ENCODE measurements around the gene ADCY9. TPM values are rescaled to one million over a fixed set of nuclear protein-coding genes. Genes with fewer than 3 reads are reported as not detected.
A peak's percentile ranks its signal among the peaks of the same experiment; 100 is the strongest.
"Not testable (repeated sequence)": the region's sequence is repeated elsewhere in the genome, so short reads cannot be mapped to it uniquely, and the experiment has no call there.

Gene ADCY9
- total RNA-seq, 1 donor from 2014 or later: 6.7 TPM

DNA sequence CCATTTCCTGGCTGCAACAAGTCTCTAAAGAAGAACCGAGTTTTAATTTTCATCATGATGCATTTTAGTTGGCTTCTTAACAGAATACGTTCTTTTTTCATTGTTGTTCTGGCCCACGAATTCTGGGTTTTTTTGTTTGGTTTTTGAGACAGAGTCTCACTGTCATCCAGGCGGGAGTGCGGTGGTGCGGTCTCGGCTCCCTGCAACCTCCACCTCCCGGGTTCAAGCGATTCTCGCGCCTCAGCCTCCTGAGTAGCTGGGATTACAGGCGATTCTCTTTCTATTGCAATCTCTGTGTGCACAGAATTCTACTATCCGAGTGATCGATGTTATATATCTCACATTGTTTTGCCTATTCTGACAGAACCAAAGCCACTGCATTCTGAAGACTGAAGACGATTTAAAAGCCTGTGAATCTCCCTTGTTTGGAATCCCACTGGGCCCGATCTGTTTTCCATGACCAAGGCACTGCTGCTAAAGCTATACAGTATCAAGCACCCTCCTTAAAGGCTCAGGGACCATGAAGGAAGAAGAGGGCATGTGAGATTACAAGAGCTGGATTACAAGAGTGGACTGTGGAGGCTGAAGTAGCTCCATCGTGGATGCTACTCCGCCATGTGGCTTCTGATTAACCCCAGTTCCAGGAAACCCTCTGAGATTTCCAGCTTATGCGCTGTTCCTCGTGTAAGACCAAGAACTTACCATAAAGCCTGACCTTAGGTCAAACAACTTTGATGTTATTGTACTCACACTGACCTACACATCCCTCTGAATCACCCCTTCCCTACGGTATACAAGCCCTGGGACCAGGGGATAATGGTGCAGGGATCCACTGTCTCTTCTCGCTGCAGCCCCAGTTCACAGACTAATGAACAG, 44.3 kb downstream of the ADCY9 start:
- no peak for DNase-seq (ENCODE audit: low read depth in 2 of 2)

DNA sequence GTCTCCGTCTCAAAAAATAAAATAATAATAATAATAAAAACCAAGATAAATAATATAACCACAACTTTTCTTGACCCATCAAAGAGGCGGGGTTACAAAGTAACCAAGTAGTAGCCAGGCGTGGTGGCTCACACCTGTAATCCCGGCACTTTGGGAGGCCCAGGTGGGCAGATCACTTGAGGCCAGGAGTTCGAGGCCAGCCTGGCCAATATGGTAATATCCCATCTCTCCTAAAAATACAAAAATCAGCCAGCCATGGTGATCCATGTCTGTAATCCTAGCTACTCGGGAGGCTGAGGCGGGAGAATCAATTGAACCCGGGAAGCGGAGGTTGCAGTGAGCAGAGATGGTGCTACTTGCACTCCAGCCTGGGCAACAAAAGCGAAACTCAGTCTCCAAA, 45.3 kb downstream of the ADCY9 start:
- DNase-seq (ENCODE audit: low read depth in 2 of 2): no peak

DNA sequence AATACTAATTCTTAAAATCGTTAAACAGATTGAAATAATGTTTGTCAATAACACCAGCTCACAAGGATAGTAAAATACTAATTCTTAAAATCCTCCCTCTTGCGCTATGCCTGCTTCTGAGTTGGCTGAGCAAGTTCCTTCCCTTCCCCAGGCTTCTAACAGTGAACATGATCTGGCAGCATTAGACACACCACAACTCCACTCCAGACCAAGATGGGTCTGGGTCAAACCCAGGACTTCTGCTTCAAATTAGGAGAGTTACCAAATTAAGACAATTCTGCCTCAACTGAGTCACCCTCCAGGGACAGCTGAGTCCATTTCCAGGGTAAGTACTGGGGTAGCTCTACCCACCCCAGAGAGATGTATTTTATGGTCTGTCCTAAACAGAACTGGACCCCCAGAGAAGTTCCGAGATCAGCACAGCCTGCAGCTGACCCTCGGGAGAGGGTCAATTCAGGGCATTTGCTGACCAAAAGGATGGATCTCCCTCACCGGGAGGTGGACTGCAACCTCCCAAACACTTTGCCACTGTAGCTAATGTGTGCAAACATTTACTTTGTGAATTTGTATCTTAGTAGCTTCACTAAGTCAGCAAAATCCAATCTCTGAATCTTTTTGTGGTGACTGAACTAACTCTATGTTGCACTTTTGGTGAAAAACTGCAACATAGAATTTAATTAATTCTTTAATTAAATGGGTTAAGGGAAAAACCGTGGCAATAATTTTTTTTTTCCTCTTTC, 48.8 kb downstream of the ADCY9 start:
- no peak for DNase-seq (ENCODE audit: low read depth in 2 of 2)

DNA sequence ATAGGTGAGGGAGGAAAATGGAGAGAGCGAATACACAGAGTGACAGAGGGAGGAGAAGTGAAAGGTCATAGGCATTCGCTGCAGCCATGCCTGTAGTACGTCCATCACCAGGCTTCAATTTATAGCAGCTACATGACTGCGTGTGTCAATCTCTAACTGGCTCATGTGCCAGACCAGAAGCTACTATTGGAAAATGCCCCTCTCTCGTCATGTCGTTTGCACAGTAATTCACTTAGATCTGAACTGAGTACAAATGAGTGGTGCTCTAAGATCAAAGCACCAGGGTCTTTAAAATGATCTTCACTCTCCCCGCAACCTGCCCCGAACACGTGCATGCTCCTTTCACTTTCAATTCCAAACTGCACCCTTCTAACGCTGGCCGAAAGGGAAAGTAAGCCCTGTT, 51.3 kb downstream of the ADCY9 start:
- DNase-seq (ENCODE audit: low read depth in 2 of 2): no peak

DNA sequence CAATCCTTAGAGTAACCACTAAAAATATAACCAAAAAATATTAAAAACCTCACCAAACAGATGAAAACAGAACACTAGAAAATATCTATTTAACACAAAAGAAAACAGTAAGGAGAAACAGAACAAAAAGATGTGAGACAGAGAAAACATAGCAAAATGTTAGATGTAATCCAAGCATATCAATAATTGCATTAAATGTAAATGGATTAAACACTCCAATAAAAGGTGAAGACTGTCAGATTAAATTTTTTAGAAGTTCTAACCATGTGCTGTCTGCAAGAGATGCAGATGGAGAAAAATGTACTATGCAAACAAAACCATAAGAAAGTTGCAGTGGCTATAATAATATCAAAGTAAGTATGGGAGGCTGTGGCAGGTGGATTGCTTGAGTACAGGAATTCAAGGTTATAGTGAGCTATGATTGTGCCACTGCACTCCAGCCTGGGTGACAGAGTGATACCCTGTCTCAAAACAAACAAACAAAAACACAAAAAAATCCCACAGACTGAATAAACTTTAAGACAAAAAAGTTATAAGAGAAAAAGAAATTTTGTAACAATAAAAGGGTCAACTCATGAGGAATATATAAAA, 53.9 kb downstream of the ADCY9 start:
- no peak for DNase-seq (ENCODE audit: low read depth in 2 of 2)

DNA sequence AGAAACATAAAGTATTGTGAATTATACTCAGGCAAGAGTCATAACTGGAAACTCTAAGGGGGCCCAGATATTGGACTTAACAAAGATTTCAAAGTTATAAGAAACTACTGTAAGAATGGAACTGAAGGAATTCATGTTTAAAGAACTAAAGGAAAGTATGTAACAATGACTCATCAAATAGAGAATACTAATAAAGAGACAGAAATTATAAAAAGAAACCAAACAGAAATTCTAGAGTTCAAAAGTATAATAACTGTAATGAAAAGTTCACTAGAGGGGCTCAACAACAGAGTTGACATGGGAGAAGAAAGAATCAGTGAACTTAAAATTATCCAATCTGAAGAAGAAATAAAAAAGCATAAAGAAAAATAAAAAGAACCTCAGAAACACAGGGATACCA, 55.4 kb downstream of the ADCY9 start:
- no peak for DNase-seq (ENCODE audit: low read depth in 2 of 2)

DNA sequence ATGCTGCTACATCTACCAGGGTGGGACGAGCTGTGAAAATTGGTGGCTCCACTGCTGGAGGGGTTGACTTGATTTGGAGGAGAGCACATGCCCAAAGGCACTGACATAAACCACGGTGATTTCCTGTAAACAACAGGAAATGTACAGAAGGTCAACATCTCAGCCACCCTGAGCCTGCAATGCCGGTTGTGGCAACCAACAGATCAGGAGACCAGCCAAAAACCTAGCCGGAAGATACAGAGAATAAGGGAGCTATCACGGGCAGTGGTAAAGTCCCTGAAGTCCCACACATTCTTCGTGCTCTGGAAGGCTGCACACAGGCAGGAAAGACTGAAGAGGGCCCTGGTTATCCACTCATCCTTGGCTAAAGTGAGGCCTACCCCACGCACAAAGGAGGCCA, 56.2 kb downstream of the ADCY9 start:
- peak; percentile 19 to 45 for DNase-seq (ENCODE audit: low read depth in 2 of 2)

DNA sequence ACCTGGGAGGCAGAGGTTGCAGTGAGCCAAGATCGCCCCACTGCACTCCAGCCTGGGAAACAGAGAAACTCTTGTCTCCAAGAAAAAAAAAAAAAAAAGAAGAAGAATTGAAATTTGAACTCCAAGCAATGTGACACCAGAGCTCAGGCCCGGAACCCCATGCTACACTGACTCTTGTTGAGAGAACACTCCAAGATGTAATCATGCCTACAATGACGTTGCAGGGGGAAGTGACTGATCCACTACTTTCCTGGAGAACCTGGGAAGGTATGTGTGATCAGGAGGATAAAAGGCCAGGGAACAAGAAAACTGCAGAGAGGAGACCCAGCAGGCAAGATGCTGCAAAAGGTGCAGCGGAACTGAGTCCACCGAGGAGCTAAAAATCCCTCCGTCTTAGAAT, 57.9 kb downstream of the ADCY9 start:
- DNase-seq (ENCODE audit: low read depth in 2 of 2): peak in 1 of 2 donors; percentile 21

DNA sequence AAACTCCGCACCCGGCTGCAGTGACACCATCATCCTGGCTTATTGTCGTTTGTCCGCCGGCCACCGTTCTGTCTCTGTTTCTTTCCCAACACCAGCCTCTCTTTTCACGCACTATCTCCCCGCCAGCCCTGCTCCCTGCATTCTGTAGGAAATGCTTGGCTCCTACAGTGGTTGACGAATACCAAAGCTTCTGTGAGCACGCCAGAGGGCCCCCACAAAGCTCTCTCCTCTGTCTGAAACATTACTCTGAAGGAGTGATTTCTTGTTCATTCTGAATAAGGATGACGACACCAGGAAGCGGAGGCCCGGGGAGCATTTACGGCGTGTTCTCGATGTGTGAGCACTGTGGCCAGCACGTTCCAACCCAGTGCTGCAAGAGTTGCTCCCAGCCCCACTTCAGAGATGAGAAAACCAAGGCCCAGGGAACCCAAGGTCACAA, 58.8 kb downstream of the ADCY9 start:
- no peak for DNase-seq (ENCODE audit: low read depth in 2 of 2)

DNA sequence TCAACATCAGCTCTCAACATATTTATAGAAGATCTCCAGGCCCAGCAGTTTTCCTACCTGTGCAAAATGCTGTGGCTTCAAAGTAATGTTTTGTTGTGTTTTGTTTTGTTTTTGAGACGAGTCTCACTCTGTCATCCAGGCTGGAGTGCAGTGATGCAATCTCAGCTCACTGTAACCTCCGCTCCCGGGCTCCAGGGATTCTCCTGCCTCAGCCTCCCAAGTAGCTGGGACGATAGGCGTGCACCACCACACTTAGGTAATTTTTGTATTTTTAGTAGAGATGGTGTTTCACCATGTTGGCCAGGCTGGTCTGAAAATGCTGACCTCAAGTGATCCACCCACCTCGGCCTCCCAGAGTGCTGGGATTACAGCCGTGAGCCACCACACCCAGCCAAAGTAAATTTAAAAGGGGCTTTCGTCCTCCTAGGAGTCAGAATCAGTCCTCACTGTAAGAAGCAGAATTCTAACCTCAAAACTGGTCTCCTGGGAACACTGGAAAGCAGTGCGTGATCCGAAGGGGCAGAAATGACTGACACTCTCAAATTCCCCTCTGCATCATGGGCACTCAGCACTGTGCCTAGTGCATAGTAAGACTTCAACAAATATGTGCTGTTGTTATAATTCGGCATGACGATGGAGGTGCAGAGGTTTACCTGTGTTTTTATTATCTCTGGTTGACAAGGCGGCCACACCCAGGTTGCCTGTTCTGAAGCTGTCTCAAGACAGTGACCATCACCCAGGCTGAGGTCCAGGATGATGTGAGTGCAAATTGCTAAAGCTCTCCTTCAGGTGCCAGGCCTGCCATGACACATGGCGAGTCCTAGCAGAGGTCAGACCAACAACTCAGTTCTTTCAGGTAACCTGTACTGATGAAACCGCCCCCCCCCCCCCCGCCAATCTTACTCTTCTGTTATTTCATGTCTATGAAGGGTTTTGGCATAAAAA, 59.8 kb downstream of the ADCY9 start:
- no peak for DNase-seq (ENCODE audit: low read depth in 2 of 2)

DNA sequence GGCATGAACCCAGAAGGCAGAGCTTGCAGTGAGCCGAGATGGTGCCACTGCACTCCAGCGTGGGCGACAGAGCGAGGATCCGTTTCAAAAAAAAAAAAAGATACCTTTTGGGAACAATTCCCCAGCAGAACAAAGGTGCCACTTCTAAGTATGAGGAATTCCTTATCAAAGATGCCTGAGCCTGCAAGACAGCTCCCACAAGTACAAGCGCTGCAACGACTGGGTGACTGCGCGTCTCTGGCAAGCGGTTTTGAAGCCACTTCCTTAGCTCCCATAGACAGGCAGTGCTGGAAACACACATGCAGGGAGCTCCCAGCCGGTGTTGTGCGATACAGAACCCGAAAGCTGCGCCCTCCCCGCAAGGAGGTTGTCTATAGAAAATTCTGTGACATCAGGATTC, 60.5 kb downstream of the ADCY9 start:
- DNase-seq (ENCODE audit: low read depth in 2 of 2): no peak

DNA sequence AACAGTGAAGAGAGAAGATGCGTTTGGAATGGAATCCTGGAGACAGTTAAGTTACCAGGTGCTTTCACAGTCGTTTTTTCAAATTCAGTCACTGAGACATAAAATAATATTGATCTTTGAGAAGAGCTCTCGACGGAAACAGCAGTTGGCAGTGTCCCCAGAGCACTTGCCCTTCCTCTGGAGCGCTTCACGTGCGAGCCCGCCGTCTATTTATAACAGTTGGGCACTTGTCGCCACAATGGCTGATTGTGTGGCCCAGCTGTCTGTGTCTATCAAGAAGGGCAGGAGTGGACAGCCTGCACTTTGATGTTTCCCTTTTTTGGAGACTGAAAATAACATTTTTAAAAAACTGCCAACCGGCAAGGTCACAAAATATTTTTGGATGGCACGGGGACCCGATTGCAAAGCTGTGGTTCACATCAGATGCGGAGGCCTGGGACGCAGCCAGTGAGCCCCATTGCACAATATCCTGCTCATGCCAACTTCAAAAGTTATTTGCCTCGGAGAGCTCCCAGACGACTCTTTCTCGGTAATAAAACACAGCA, 62.9 kb downstream of the ADCY9 start:
- DNase-seq (ENCODE audit: low read depth in 2 of 2): peak; percentile 66 to 73

DNA sequence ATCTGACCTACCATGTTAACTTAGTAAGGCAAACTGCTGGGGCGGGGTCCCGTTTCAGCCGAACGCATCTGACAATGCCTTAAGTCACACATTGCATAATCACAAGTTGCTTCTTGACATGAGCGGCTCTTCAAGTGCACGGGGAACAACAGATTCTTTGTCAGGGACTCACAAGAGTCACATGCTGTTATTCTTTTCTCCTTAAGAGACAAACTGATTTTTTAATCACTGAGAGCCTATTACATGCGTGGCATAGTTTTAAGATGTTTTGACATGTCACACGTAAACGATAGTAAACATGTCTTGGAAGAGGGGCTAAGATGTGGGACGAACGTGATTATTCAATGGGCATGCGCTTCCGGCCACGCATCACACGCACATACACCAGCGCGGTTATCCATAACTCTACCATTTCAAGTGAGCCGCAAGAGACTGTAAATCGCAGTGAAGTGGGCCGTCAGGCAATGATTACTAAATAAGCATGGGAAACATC, 63.4 kb downstream of the ADCY9 start:
- DNase-seq (ENCODE audit: low read depth in 2 of 2): no peak

DNA sequence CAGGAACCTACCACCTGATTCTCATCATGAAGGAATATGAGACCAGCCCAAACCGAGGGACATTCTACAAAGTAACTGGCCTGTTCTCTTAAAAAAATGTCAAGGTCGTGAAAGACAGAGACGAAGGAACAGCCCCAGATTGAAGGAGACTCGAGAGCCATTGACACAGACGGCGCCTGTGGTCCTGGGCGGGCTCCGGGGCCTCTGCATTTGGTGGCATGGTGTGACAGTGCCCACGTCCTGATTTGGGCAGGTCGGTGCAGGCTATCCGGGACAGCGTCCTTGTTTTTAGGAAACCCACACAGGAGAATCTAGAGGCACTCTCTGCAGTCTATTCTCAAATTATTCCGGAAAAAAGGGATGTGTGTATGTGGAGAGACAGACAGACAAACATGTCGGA, 64.1 kb downstream of the ADCY9 start:
- DNase-seq (ENCODE audit: low read depth in 2 of 2): no peak

DNA sequence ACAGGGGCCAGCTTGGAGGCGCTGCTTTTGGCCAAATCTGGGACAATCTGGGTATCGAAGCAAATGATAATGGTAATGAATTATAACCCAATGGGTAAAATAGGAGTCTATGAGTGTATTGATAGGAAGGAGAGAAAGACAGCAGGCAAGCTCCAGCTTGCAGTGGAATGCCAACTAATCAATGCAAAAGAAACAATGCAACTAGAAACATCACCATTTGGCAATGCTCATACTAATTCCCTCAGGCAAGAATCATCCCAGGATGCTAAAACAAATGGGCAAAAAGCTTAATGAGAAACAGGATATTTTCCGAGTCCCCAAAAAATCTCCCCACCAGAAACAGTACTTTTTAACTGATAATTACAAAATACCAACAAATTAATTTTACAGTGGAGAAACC, 64.7 kb downstream of the ADCY9 start:
- DNase-seq (ENCODE audit: low read depth in 2 of 2): no peak

DNA sequence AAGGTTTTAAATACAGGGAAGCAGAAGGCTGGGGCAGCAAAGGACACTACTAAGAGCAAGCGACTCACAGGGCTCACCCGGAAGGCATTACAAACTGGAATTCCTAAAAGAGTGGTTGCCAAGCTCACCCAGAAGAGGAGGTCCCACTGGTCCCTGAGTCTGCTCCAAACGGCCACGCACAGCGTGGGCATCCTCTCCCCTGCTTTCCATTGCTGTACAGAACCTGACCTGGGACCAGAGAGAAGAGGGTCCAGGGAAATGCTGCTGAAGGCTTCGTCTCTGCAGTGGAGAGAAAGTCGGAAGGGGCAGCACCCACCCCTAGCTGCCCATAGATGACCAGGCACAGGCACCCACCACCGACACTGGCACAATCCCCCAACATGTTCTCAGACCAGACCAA, 67.2 kb downstream of the ADCY9 start:
- DNase-seq (ENCODE audit: low read depth in 2 of 2): no peak

DNA sequence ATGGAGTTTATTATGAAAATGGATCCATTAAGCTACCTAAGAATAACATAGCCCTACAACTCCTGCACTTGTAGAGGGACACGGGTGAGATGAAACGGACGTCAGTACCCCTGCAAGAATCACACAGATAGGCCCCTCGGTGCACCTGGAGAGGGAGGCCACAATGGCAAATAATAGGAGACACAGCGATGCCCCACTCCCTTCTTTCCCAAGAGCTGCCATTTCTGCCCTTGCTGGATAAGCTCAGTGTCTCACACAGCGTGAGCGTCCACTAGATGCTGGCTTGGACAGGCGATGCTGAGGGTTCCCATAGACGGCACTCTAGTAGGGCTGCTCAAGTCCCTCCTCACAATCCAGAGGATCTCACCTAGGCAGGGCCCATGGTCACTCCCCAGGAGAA, 67.8 kb downstream of the ADCY9 start:
- no peak for DNase-seq (ENCODE audit: low read depth in 2 of 2)

DNA sequence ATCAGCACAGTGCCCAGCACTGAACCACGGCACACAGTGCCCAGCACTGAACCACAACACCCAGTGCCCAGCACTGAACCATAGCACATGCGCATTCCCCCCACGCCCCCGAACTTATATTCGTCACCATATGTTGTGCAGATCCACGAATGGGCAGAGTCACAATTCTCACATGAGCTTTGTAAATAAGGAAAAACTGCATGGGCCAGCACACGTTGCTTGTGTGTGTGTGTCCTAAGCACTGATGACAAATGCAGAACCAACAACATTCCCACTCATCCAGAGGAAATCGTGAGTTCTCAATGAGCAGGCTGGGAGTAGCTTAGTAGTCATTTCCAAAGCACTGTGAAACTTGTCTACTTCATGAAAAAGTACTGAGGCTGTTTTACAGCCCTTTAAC, 70.0 kb downstream of the ADCY9 start:
- DNase-seq (ENCODE audit: low read depth in 2 of 2): no peak

DNA sequence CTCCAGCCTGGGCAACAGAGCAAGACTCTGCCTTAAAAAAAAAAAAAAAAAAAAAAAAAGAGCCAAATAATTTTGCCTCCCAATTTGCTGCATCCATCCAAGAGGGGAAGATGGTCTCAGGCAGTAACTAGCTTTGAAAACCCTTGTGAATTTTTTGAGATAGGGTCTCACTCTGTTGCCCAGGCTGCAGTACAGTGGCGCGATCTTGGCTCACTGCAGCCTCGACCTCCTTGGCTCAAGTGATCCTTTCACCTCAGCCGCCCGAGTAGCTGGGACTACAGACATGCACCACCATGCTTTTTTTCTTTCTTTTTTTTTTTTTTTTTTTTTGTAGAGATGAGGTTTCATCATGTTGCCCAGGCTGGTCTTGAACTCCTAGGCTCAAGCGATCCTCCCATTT, 70.7 kb downstream of the ADCY9 start:
- DNase-seq (ENCODE audit: low read depth in 2 of 2): not testable (repeated sequence)

DNA sequence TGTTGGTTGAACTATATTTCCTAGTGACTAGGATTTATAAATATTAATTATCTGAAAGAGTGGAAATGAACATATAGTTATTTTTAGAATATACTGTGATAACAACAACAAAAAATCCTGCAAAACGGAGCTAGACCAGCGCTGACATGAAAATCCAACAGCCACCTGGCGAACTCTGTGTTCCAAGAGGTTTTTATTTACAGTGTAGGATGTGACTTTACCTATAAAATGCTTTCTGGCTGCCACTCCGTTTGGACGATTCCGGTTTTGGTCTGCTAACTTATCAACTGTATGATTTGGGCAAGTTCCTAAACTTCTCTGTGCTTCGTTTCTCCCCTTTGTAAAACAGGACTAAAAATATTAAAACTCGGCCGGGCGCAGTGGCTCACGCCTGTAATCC, 73.7 kb downstream of the ADCY9 start:
- DNase-seq (ENCODE audit: low read depth in 2 of 2): no peak

DNA sequence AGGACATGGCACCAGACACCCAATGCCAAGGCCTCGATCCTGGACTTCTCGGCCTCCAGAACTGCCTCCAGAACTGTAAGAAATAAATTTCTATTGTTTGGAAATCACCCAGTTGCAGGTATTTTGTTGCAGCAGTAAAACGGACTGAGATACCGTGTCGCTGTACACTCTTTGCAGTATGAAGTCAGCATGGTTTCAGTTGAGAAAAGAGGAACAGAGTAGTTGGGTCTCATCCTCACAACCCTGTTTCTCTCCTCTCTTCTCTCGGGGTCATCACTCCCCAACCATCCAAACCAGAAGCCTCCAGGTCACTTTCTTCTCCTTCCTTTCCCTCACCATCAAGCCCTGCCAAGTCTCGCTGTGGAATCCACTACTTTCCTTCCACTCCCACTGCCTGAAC, 77.8 kb downstream of the ADCY9 start:
- DNase-seq (ENCODE audit: low read depth in 2 of 2): no peak
